NCI-H2029 treated with DMSO at 0.1 percent for 48 hours (cell line): ENCODE results near the gene CCDC88C.
"Not testable (repeated sequence)": the region's sequence is repeated elsewhere in the genome, so short reads cannot be mapped to it uniquely, and the experiment has no call there.

Experiments used
- DNase-seq: peaks from one replicate; lab custom pipeline; 2025; lab: John Stamatoyannopoulos, UW

The CCDC88C gene

DNA sequence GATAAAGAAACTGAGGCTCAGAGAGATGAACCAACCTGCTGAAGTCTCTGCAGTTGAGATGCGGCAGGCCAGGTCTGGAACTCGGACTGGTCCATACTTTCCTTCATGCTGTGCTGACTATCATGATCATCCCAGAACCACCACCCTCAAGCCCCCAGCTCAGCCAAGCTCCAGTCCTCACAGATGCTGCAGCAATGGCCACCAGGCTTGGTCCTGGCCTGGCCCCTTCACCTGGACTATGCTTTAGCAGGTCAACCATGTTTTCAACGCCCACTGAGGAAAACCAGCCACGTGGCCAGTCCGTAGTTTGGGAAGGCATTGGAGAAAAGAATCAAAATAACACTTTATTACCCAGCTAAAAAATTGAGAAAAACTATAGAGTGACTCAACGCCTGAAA is 174.5 kb downstream of the CCDC88C start:
- no peak for DNase-seq

DNA sequence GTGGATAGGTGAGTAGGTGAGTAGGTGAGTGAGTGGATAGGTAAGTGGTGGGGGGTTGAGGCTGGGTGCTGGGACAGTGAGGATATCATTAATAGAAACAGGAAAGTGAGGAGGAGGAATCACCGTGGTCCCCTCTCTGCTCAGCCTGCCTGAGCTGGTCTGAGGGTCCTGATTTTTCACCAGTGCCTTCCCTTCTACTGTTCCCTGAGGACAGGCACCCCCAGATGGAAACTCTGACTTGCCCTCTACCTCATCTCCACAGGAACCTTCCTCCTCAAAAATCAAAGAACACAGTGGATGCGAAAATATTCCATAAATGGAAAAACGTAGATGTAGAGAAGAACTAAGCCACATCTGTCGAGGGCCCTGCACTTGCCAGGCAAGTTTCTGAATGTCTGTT is 175.0 kb downstream of the CCDC88C start:
- no peak for DNase-seq

GRCh38 chr14:91241863-91242262 is 175.8 kb downstream of the CCDC88C start:
- no peak for DNase-seq

DNA sequence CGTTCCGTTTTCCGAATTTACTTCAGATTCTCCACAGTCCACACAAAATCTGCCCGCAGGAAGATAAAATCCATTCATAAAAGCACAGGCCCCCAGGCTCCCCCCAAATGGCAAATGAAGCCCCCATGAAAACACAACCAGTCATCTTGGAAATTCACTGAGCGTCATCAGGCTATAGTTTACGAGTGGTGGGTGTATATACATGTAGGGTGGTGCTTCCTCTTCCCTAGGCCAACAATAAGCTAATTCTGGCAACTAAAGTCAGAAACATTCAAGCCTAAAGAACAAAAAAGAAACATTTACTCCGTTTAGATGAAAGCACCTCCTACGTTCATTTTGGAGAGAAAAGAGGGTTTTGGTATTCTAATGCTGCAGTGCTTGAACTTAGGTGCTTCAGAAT is 179.0 kb downstream of the CCDC88C start:
- no peak for DNase-seq

GRCh38 chr14:91238085-91238484 is 179.5 kb downstream of the CCDC88C start:
- DNase-seq = no peak

- no peak for DNase-seq
Observed at GRCh38 chr14:91237219-91237618, 180.4 kb downstream of the CCDC88C start.

- DNase-seq = no peak
Observed at GRCh38 chr14:91235841-91236240, 181.8 kb downstream of the CCDC88C start.

DNA sequence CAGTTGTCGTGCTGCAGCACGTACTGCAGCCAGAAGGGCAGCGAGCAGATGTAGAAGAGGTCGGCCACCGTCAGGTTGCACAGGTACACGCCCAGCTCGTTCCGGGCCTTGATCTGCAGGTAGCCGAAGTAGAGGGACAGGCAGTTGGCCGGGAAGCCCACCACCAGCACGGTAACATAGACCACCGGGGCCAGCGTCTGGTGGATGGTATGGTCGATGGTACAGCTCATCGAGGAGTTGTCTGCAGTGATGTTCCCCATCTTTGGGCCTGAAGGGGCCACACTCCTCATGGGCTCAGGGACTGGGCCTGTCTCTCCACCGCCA is 182.9 kb downstream of the CCDC88C start:
- DNase-seq = no peak

GRCh38 chr14:91233936-91234790 is 183.5 kb downstream of the CCDC88C start:
- no peak for DNase-seq

DNA sequence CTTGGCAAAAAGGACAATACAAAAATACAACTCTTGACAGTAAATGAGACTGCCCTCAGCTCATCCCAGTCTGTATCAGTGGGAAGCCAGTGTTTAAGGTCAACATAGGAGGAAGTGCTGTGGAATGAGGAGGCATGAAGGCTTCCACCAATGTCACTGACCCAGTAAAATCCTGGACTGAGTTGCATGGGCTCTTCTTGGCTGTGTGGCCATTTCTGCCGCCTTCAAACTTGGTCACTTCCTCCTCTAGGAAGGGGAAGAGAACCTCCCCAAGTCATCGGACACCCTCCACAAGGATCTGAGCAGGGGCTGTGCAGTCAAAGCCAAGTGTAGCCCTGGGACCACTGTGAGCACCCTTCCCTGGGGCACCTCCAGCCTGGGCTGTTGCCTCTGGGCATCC is 185.0 kb downstream of the CCDC88C start:
- peak; percentile 64 for DNase-seq

DNA sequence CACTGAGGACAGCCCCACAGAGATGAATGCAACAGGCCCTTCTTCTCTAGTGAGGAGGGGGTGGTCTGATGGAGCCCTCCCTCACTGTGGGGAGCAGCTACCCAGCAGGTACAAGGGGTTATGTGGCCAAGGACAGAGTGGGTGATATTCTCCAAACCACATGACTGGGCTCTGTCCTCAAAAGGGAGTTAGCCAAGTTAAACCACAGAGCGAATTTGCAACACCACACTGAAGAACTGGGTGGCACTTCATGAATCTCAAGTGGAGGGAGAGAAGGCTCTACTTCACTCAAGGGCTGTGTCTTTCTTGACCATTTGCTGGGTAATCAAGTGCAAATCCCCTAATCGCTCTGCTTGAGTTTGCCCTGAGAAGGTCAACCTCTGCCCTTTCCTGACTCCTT is 185.6 kb downstream of the CCDC88C start:
- DNase-seq = peak; percentile 63

GRCh38 chr14:91231446-91231845 is 186.2 kb downstream of the CCDC88C start:
- DNase-seq = no peak

GRCh38 chr14:91230397-91231035 is 187.1 kb downstream of the CCDC88C start:
- no peak for DNase-seq

DNA sequence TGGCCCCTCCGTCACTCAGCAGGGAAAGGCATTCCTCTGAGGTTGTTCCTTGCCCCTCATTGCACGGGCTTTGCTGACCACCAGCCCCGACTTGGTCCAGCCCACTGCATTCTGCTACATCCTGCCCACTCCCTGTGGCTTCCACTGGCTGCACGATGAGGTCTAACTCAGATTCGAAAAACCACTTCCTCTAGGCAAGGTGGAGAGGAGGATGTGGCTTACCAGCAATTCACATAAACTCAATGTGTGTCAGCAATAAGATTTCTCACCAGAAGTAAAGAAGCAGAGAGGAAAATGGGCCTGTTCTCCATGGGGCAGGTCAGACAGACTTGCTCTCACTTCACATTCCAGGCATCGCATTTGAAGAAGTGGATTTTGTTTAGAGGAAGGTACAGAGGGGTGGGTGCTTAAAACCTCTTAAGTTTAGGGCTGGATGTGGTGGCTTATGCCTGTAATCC is 187.8 kb downstream of the CCDC88C start:
- DNase-seq = no peak

- DNase-seq = no peak
Observed at GRCh38 chr14:91229005-91229382, 188.6 kb downstream of the CCDC88C start.

- no peak for DNase-seq
Observed at GRCh38 chr14:91228112-91229004, 189.3 kb downstream of the CCDC88C start.

DNA sequence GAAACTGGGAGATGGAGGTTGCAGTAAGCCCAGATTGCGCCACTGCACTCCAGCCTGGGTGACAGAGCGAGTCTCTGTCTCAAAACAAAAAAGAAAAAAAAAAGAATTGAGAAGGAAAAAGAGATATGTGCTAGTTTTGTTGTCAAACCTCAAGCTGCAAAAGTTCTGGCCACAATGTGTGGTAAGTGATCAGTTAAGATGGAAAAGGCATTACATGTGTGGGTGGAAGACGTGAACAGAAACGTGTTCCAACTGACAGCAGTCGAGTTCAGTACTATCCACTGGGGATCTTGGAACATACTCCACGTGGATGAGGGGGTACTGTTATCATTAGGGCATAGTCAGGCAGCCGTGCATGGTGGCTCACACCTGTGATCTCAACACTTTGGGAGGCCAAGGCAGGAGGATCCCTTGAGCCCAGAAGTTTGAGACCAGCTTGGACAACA is 190.4 kb downstream of the CCDC88C start:
- no peak for DNase-seq

GRCh38 chr14:91226360-91226759 is 191.3 kb downstream of the CCDC88C start:
- DNase-seq = not testable (repeated sequence)

GRCh38 chr14:91225025-91225424 is 192.6 kb downstream of the CCDC88C start:
- peak; percentile 36 for DNase-seq

- DNase-seq = peak; percentile 67
Observed at GRCh38 chr14:91223028-91223783, 194.4 kb downstream of the CCDC88C start.
